Naive thymus-derived CD4-positive, alpha-beta T cell (primary cell): ENCODE results near the gene DDX10. TPM values are rescaled to one million over a fixed set of nuclear protein-coding genes. Genes with fewer than 3 reads are reported as not detected.

Experiments used
- ATAC-seq: fragments of 150-1000 bp; cut with Tn5 transposase; 2 replicates; pipeline ENCODE4 v1.10.0; 2021; ENCODE audit warnings: mild to moderate bottlenecking, moderate library complexity
- CTCF ChIA-PET: fragments of 350-600 bp; sonication (Branson Sonifier 250); formaldehyde crosslinking; loops from one replicate; lab custom pipeline; 2021; ENCODE audit warnings: antibody characterized with exemption; lab: Charles Lee
- POLR2A ChIA-PET: fragments of 350-600 bp; sonication (Branson Sonifier 250); formaldehyde crosslinking; loops from one replicate; lab custom pipeline; 2021; ENCODE audit warnings: antibody characterized with exemption, inconsistent platforms; lab: Charles Lee
- DNase-seq, 9 donors: peaks; one replicate each; pipeline versions ENCODE4 v3.0.0 to v3.0.0-alpha.2; 2020 to 2022; ENCODE audit warnings: mixed read lengths in 1 of 9
- H3K27ac ChIP-seq: one replicate; pipeline ENCODE4 v1.7.0; 2013; ENCODE audit warnings: mild to moderate bottlenecking, low read depth, low read length, moderate library complexity
- H3K27me3 ChIP-seq, 2 donors: one replicate each; pipeline ENCODE4 v1.7.0; 2013; ENCODE audit warnings: low read length in 2 of 2, mild to moderate bottlenecking in 2 of 2, moderate library complexity in 2 of 2; ENCODE audit not compliant: control insufficient read depth in 2 of 2, insufficient read depth in 2 of 2
- H3K36me3 ChIP-seq, 3 experiments: 1 replicate in 2 of 3; 2 replicates in 1 of 3; pipeline ENCODE4 v1.7.0; 2013; ENCODE audit warnings: low read length in 3 of 3, mild to moderate bottlenecking in 3 of 3, moderate library complexity in 1 of 3; ENCODE audit not compliant: insufficient read depth in 3 of 3, control insufficient read depth in 2 of 3
- H3K4me1 ChIP-seq, 2 donors: one replicate each; pipeline ENCODE4 v1.7.0; 2013; ENCODE audit warnings: low read length in 2 of 2, mild to moderate bottlenecking in 2 of 2, moderate library complexity in 1 of 2; ENCODE audit not compliant: control insufficient read depth in 2 of 2, insufficient read depth in 2 of 2
- H3K4me3 ChIP-seq: 2 replicates; pipeline ENCODE4 v1.7.0; 2013; ENCODE audit warnings: mild to moderate bottlenecking, low read length
- H3K9me3 ChIP-seq, 3 experiments: 1 replicate in 2 of 3; 2 replicates in 1 of 3; pipeline ENCODE4 v1.7.0; 2013; ENCODE audit warnings: low read length in 3 of 3; ENCODE audit not compliant: control insufficient read depth in 2 of 3
- H3K27ac Mint-ChIP-seq, 9 donors: one replicate each; pipeline ENCODE4 v1.8.0; 2020 to 2022; ENCODE audit warnings: mixed read lengths in 9 of 9, mild to moderate bottlenecking in 8 of 9, moderate library complexity in 5 of 9, inconsistent platforms in 2 of 9
- H3K27me3 Mint-ChIP-seq, 5 donors: one replicate each; pipeline ENCODE4 v1.8.0; 2021 to 2022; ENCODE audit warnings: mixed read lengths in 5 of 5, mild to moderate bottlenecking in 1 of 5
- H3K36me3 Mint-ChIP-seq, 5 donors: one replicate each; pipeline ENCODE4 v1.8.0; 2020 to 2022; ENCODE audit warnings: mixed read lengths in 5 of 5, mild to moderate bottlenecking in 3 of 5, inconsistent platforms in 1 of 5
- H3K4me1 Mint-ChIP-seq, 7 donors: one replicate each; pipeline ENCODE4 v1.8.0; 2020 to 2022; ENCODE audit warnings: mixed read lengths in 7 of 7, mild to moderate bottlenecking in 3 of 7, inconsistent platforms in 1 of 7
- H3K4me3 Mint-ChIP-seq, 10 donors: one replicate each; pipeline ENCODE4 v1.8.0; 2020 to 2022; ENCODE audit warnings: mild to moderate bottlenecking in 10 of 10, mixed read lengths in 10 of 10, moderate library complexity in 6 of 10, inconsistent platforms in 2 of 10
- H3K9me3 Mint-ChIP-seq, 11 donors: one replicate each; pipeline ENCODE4 v1.8.0; 2020 to 2022; ENCODE audit warnings: mixed read lengths in 11 of 11, mild to moderate bottlenecking in 4 of 11, inconsistent platforms in 1 of 11, moderate library complexity in 1 of 11
- intact Hi-C, 2 donors: fragments of 100-400 bp; cut with micrococcal nuclease; formaldehyde crosslinking; loops; one replicate each; pipeline ENCODE4 v1.15.1; 2023
- polyA plus RNA-seq, 2 donors: library from polyadenylated mRNA; unstranded; fragments of 300-500 nt; fragmentation: Illumina TruSeq; gene quantifications; one replicate each; pipeline ENCODE4 v1.2.3, GENCODE V29; 2021
- total RNA-seq, 6 experiments: library from RNA in 5 of 6; stranded (reverse) in 5 of 6; gene quantifications; 1 replicate in 5 of 6; 2 replicates in 1 of 6; pipeline ENCODE4 v1.2.3 and lab custom pipeline; 2021 to 2026

Gene DDX10
- total and polyA plus RNA-seq, 7 experiments from 2014 or later = 14.8 to 34.6 (median 22.4) TPM

DNA sequence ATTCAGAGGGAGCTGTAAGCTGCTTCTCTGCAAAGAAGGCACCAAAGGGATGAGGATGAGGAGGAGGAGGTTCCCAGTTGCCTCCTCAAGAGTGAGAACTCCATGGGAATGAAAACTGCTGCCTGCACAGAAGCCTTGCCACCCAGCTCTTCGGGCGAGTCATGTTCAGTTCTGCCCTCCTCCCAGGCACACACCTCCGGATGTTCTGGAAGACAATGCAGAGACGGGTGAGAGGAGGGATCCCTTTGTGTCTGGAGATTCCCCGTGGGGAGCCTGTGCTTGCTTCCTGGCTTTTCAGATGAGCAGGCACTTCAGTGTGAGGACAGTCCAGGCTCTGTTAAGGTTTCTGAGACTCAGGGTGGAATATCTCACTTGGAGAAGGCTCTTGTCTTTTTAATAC lies 295.6 kb downstream of the DDX10 start:
- Histone ChIP-seq H3K9me3 (no peaks in the 10 kb centered on the region), H3K4me3 (no peak overlapping the region), H3K27me3 (no peaks in the 10 kb centered on the region), H3K27ac (no peak overlapping the region), H3K36me3 (no peaks in the 10 kb centered on the region), H3K4me1 (no peaks in the 10 kb centered on the region)
- Mint-ChIP-seq H3K27ac (no peak overlapping the region), H3K4me3 (no peak overlapping the region), H3K36me3 (no peaks in the 10 kb centered on the region), H3K4me1 (peaks cover 0 to 10% (median 0%) of the 10 kb centered on the region in 7 donors), H3K27me3 (peaks cover 0 to 8% (median 0%) of the 10 kb centered on the region in 5 donors), H3K9me3 (peaks cover 0 to 2% (median 0%) of the 10 kb centered on the region in 11 donors)
- DNase-seq (no peak), ATAC-seq (no peak)
- ChIA-PET POLR2A (no interaction called here), CTCF (interaction anchor here (1.0 kb wide), 1 partner anchor 18 kb away, joined by 3 read pairs; no protein-coding TSS in a partner anchor)
- intact Hi-C loops = no loop called here

DNA sequence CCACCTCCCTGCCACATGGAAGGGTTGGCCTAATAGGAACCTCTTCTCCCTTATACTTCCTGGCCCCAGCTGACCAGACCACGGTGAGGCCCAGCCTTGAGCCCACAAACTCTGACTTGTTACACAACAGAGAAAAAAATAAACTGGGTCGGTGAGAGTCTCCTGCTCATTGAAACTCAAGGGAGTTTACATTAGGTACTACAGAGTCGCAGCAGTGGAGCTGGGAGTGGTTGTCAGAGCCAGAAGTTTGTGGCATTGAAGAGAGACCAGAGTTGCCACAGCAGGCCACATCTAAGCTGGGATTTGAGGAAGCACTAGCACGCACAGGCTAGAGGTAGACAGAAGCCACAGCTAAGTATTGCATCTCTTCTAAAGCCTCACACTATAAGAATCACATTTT lies 296.2 kb downstream of the DDX10 start:
- no peak overlapping the region for H3K4me3 ChIP-seq
- no peak for DNase-seq
- ChIA-PET CTCF (no interaction called here), POLR2A (no interaction called here)
- no peaks in the 10 kb centered on the region for H3K27me3 ChIP-seq
- Mint-ChIP-seq H3K27me3 (peaks cover 0 to 8% (median 0%) of the 10 kb centered on the region in 5 donors), H3K27ac (no peak overlapping the region), H3K4me3 (no peak overlapping the region), H3K4me1 (peaks cover 0 to 10% (median 0%) of the 10 kb centered on the region in 7 donors), H3K36me3 (no peaks in the 10 kb centered on the region), H3K9me3 (no peaks in the 10 kb centered on the region)
- H3K4me1 ChIP-seq = no peaks in the 10 kb centered on the region
- intact Hi-C loops = no loop called here
- no peaks in the 10 kb centered on the region for H3K9me3 ChIP-seq
- no peak overlapping the region for H3K27ac ChIP-seq
- ATAC-seq = peak; percentile 46
- H3K36me3 ChIP-seq = no peaks in the 10 kb centered on the region

DNA sequence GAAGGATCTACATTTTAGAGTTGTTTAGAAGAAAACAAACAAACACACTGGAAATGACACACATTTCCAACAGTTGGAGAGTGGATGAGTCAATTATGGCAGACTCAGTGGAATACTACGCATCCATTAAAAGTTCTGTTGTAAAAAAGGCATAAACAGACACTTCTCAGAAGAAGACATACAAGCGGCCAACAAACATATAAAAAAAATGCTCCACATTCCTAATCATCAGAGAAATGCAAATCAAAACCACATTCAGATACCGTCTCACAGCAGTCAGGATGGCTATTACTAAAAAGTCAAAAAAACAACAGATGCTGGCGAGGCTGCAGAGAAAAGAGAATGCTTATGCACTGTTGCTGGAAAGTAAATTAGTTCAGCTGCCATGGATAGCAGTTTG lies 298.2 kb downstream of the DDX10 start:
- Histone ChIP-seq H3K27ac (no peak overlapping the region), H3K4me3 (no peak overlapping the region), H3K9me3 (no peaks in the 10 kb centered on the region), H3K27me3 (no peaks in the 10 kb centered on the region), H3K4me1 (no peaks in the 10 kb centered on the region), H3K36me3 (no peaks in the 10 kb centered on the region)
- peaks cover 0 to 8% (median 0%) of the 10 kb centered on the region in 5 donors for H3K27me3 Mint-ChIP-seq
- H3K4me3 Mint-ChIP-seq = no peak overlapping the region
- ATAC-seq = no peak
- H3K36me3 Mint-ChIP-seq = no peaks in the 10 kb centered on the region
- H3K27ac Mint-ChIP-seq = no peak overlapping the region
- H3K4me1 Mint-ChIP-seq = peaks cover 0 to 10% (median 0%) of the 10 kb centered on the region in 7 donors
- no peak for DNase-seq
- ChIA-PET CTCF (no interaction called here), POLR2A (no interaction called here)
- intact Hi-C loops = no loop called here
- no peaks in the 10 kb centered on the region for H3K9me3 Mint-ChIP-seq

DNA sequence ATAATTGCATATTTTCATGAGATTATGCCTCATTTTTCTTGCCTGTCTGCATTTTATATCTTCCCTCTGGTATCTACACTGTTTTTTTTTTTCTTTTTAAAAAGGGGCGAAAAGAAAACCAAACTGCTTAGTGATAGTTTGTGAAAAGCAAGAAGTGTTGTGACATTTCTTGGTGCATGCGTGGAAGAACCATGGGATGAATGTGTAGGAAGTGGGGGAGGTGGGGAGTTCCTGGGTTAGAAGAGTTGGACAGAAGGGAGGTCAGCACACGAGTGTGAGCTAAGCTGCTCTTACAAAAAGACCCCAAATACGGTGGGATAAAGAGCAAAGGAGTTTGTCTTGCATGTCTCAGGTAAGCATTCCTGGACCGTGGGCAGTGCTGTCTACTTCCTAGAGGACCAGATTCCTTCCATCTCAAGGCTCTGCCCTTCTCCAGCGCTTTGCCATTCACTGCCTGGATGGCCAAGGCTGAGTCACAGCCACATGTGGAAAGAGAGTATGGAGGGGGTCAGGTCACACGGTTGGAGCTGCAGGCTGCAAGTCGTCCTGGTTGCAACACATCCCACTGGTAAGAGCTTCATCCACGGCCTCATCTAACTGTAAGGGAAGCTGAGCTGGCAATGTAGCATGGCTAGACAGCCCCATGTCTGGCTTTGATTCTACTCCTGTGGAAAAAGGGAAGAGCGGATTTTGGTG lies 300.6 kb downstream of the DDX10 start:
- CTCF ChIA-PET = no interaction called here
- POLR2A ChIA-PET = no interaction called here
- Mint-ChIP-seq H3K4me1 (peaks cover 0 to 7% (median 0%) of the 10 kb centered on the region in 7 donors), H3K27me3 (peaks cover 0 to 8% (median 0%) of the 10 kb centered on the region in 5 donors), H3K4me3 (no peak overlapping the region), H3K27ac (no peak overlapping the region), H3K36me3 (no peaks in the 10 kb centered on the region), H3K9me3 (no peaks in the 10 kb centered on the region)
- intact Hi-C loops = no loop called here
- peak; percentile 59 for ATAC-seq
- no peak overlapping the region for H3K4me3 ChIP-seq
- H3K27me3 ChIP-seq = no peaks in the 10 kb centered on the region
- H3K27ac ChIP-seq = no peak overlapping the region
- no peak for DNase-seq
- no peaks in the 10 kb centered on the region for H3K4me1 ChIP-seq
- no peaks in the 10 kb centered on the region for H3K36me3 ChIP-seq
- no peaks in the 10 kb centered on the region for H3K9me3 ChIP-seq

DNA sequence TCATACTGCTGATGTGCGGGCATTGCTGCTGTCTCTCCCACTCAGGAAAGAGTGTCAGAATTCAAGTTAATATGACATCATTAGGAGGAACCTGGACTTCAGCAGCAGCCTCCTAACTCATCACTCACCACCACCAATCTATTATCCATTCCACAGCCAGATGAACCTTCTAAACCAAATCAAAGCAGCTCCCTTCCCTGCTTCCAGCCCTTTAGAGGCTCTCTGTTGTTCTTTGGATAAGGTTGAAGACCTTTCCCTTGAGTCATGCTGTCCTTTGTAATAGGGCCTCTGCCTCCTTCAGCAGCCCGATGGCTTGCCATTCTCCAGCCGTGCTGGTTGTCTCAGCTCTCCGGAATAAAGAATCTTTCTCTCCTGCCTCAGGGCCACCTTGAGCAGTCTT lies 301.3 kb downstream of the DDX10 start:
- H3K27ac ChIP-seq = no peak overlapping the region
- Mint-ChIP-seq H3K9me3 (no peaks in the 10 kb centered on the region), H3K36me3 (no peaks in the 10 kb centered on the region), H3K27ac (no peak overlapping the region), H3K27me3 (peaks cover 0 to 8% (median 0%) of the 10 kb centered on the region in 5 donors), H3K4me1 (peaks cover 0 to 3% (median 0%) of the 10 kb centered on the region in 7 donors), H3K4me3 (no peak overlapping the region)
- H3K4me3 ChIP-seq = no peak overlapping the region
- H3K27me3 ChIP-seq = no peaks in the 10 kb centered on the region
- no peaks in the 10 kb centered on the region for H3K9me3 ChIP-seq
- H3K4me1 ChIP-seq = no peaks in the 10 kb centered on the region
- no peaks in the 10 kb centered on the region for H3K36me3 ChIP-seq
- DNase-seq (no peak), ATAC-seq (peak; percentile 6)
- ChIA-PET POLR2A (no interaction called here), CTCF (no interaction called here)
- intact Hi-C loops = no loop called here

DNA sequence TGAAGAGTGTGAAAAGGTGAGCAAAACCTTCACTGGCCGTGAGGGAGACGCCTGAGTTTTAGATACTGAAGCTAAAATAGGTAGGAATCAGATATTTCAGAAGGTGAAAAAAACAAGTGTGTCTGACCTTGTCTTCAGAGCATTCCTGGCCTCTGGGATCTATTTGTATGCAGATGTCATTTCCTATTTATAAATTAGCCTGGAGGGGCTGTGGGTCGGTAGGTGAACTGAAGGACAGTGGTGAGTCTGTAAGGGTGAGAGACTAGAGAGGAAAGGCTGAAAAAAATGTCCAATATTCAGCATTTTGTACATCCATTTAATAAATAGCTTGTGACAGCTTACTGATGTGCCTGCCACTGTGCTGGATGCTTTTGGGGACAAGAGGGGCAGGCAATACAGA lies 302.1 kb downstream of the DDX10 start:
- H3K4me3 ChIP-seq = no peak overlapping the region
- CTCF ChIA-PET = no interaction called here
- POLR2A ChIA-PET = no interaction called here
- ATAC-seq (no peak), DNase-seq (no peak)
- H3K36me3 ChIP-seq = no peaks in the 10 kb centered on the region
- H3K9me3 Mint-ChIP-seq = no peaks in the 10 kb centered on the region
- no peak overlapping the region for H3K27ac ChIP-seq
- H3K27ac Mint-ChIP-seq = no peak overlapping the region
- H3K27me3 Mint-ChIP-seq = peaks cover 0 to 3% (median 0%) of the 10 kb centered on the region in 5 donors
- H3K4me1 Mint-ChIP-seq = peaks cover 0 to 2% (median 0%) of the 10 kb centered on the region in 7 donors
- no peaks in the 10 kb centered on the region for H3K36me3 Mint-ChIP-seq
- H3K27me3 ChIP-seq = no peaks in the 10 kb centered on the region
- intact Hi-C loops = no loop called here
- no peaks in the 10 kb centered on the region for H3K9me3 ChIP-seq
- H3K4me1 ChIP-seq = no peaks in the 10 kb centered on the region
- no peak overlapping the region for H3K4me3 Mint-ChIP-seq

DNA sequence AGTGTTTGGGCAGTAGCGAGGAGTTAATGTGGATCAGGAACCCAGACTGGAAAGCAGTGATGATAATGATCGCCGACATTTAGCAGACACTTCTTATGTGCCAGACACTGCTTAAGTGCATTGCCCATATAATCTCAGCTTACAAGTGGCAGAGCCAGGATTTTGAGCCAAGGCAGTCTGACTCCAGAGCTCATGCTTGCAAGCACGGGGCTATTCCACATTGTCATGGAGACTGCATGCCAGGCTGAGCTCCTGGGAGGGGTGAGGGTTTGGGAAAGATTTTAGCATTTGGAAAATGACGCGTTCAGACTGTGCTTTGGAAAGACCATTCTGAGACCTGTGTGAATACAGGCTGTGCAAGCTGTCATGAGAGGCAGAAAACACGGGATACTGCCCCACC lies 302.7 kb downstream of the DDX10 start:
- Mint-ChIP-seq H3K36me3 (no peaks in the 10 kb centered on the region), H3K4me3 (no peak overlapping the region), H3K27ac (no peak overlapping the region), H3K4me1 (peaks cover 0 to 2% (median 0%) of the 10 kb centered on the region in 7 donors), H3K9me3 (no peaks in the 10 kb centered on the region), H3K27me3 (peaks cover 0 to 3% (median 0%) of the 10 kb centered on the region in 5 donors)
- no peak overlapping the region for H3K27ac ChIP-seq
- no peak for ATAC-seq
- ChIA-PET POLR2A (no interaction called here), CTCF (no interaction called here)
- H3K36me3 ChIP-seq = no peaks in the 10 kb centered on the region
- DNase-seq = no peak
- no peaks in the 10 kb centered on the region for H3K4me1 ChIP-seq
- intact Hi-C loops = no loop called here
- no peaks in the 10 kb centered on the region for H3K9me3 ChIP-seq
- H3K27me3 ChIP-seq = no peaks in the 10 kb centered on the region
- H3K4me3 ChIP-seq = no peak overlapping the region
